HCT116 (cell line): ENCODE measurements around the gene MSH3. TPM values are rescaled to one million over a fixed set of nuclear protein-coding genes. Genes with fewer than 3 reads are reported as not detected.

Experiments used
- ATAC-seq: fragments of 200-7000 bp; cut with Tn5 transposase; 2 replicates; pipeline ENCODE4 v1.9.1; 2020; ENCODE audit warnings: mild to moderate bottlenecking, moderate library complexity
- BruUV-seq: library from RNA; stranded (reverse); fragments of 400-500 nt; replicated peaks from 2 replicates; lab custom pipeline; 2021; lab: Mats Ljungman, UMichigan
- CTCF ChIA-PET: fragments of 300-600 bp; sonication (Branson Sonifier 250); formaldehyde crosslinking; loops from one replicate; lab custom pipeline; 2021; ENCODE audit warnings: antibody characterized with exemption; lab: Charles Lee
- POLR2A ChIA-PET: fragments of 300-600, 350-600 bp; sonication (Branson Sonifier 250); formaldehyde crosslinking; loops from one replicate; lab custom pipeline; 2021; ENCODE audit warnings: antibody characterized with exemption; lab: Charles Lee
- RAD21 ChIA-PET, 2 experiments: fragments of 300-600 bp; sonication (Branson Sonifier 250); formaldehyde crosslinking; loops; one replicate each; lab custom pipeline; 2023; ENCODE audit warnings: low total read pairs in 2 of 2; ENCODE audit not compliant: uncharacterized antibody in 2 of 2, unreplicated experiment in 2 of 2, low non-redundant PET in 1 of 2; lab: Charles Lee
- DNase-seq: peaks from one replicate; pipeline ENCODE4 v3.0.0-alpha.2; 2010; ENCODE audit warnings: low read depth, low spot score
- H2AFZ ChIP-seq: fragments of 200-600 bp; shearing (Covaris generic), sonication (generic); 2 replicates; pipeline ENCODE4 v1.6.1; 2017; ENCODE audit warnings: low read depth, mixed run types, mixed read lengths, antibody characterized with exemption, low read length; ENCODE audit not compliant: poor library complexity, severe bottlenecking
- H3K27ac ChIP-seq: 2 replicates; pipeline ENCODE4 v1.5.1; 2012; ENCODE audit warnings: low read depth, low read length
- H3K27me3 ChIP-seq: fragments of 200-600 bp; sonication (generic); 2 replicates; pipeline ENCODE4 v1.6.1; 2016; ENCODE audit warnings: mixed run types, low read length, mixed read lengths; ENCODE audit not compliant: insufficient read depth
- H3K36me3 ChIP-seq, 2 experiments: fragments of 200-500 bp in 1 of 2; fragments of 200-600 bp in 1 of 2; sonication (Bioruptor generic) in 1 of 2; sonication (generic) in 1 of 2; 2 replicates each; pipeline versions ENCODE4 v1.5.1 to v1.6.1; 2014 to 2016; ENCODE audit warnings: low read length in 2 of 2, inconsistent platforms in 1 of 2, mixed read lengths in 1 of 2, mixed run types in 1 of 2; ENCODE audit not compliant: insufficient read depth in 2 of 2, control insufficient read depth in 1 of 2
- H3K4me1 ChIP-seq, 2 experiments: fragments of 200-600 bp in 1 of 2; sonication (generic) in 1 of 2; 2 replicates each; pipeline versions ENCODE4 v1.5.1 to v1.6.1; 2012 to 2017; ENCODE audit warnings: low read length in 2 of 2, inconsistent platforms in 1 of 2, mild to moderate bottlenecking in 1 of 2, mixed read lengths in 1 of 2, mixed run types in 1 of 2, moderate library complexity in 1 of 2; ENCODE audit not compliant: insufficient read depth in 2 of 2, control insufficient read depth in 1 of 2
- H3K4me2 ChIP-seq: fragments of 200-600 bp; sonication (generic); 2 replicates; pipeline ENCODE4 v1.6.1; 2017; ENCODE audit warnings: mixed run types, low read length, mixed read lengths
- H3K4me3 ChIP-seq, 2 experiments: fragments of 200-600 bp in 1 of 2; sonication (generic) in 1 of 2; replicated peaks in 1 of 2; 2 replicates each; pipeline ENCODE4 v1.5.1; 2011 to 2016; ENCODE audit warnings: low read length in 2 of 2, control low read depth in 1 of 2, low read depth in 1 of 2, mild to moderate bottlenecking in 1 of 2, mixed read lengths in 1 of 2, mixed run types in 1 of 2
- H3K79me2 ChIP-seq: fragments of 200-600 bp; sonication (generic); 2 replicates; pipeline ENCODE4 v1.6.1; 2017; ENCODE audit warnings: mild to moderate bottlenecking, mixed run types, low read length, moderate library complexity, mixed read lengths; ENCODE audit not compliant: insufficient read depth
- H3K9ac ChIP-seq: fragments of 200-600 bp; sonication (generic); 2 replicates; pipeline ENCODE4 v1.6.1; 2016; ENCODE audit warnings: low read length, mixed read lengths
- H3K9me2 ChIP-seq: fragments of 200-600 bp; sonication (generic), shearing (Covaris generic); 2 replicates; pipeline ENCODE4 v1.6.1; 2017; ENCODE audit warnings: mixed run types, mild to moderate bottlenecking, moderate library complexity; ENCODE audit not compliant: insufficient read depth
- H3K9me3 ChIP-seq, 2 experiments: fragments of 200-500 bp in 1 of 2; fragments of 200-600 bp in 1 of 2; sonication (Bioruptor generic) in 1 of 2; sonication (generic) in 1 of 2; 2 replicates each; pipeline ENCODE4 v1.6.1; 2014 to 2017; ENCODE audit warnings: low read length in 2 of 2, mixed read lengths in 2 of 2, inconsistent platforms in 1 of 2, low read depth in 1 of 2, mild to moderate bottlenecking in 1 of 2, mixed run types in 1 of 2, moderate library complexity in 1 of 2; ENCODE audit not compliant: control insufficient read depth in 1 of 2, insufficient read depth in 1 of 2
- H4K20me1 ChIP-seq: fragments of 200-600 bp; sonication (generic), shearing (Covaris generic); 2 replicates; pipeline ENCODE4 v1.6.1; 2017; ENCODE audit warnings: mixed run types, mild to moderate bottlenecking, moderate library complexity; ENCODE audit not compliant: insufficient read depth
- ATF3 ChIP-seq: IDR thresholded peaks from 2 replicates; pipeline ENCODE4 v1.6.1; 2012
- CBX3 ChIP-seq: IDR thresholded peaks from 2 replicates; pipeline ENCODE4 v1.6.1; 2012; ENCODE audit warnings: low read depth
- CEBPB ChIP-seq: IDR thresholded peaks from 2 replicates; pipeline ENCODE4 v1.6.1; 2012; ENCODE audit warnings: low read depth
- CTCF ChIP-seq, 3 experiments: fragments of 200-600 bp in 1 of 3; sonication (generic) in 1 of 3; IDR thresholded peaks in 2 of 3; conservative IDR thresholded peaks in 1 of 3; 2 replicates each; pipeline ENCODE4 v1.5.1; 2012 to 2017; ENCODE audit warnings: low read depth in 2 of 3, low read length in 2 of 3, antibody characterized with exemption in 1 of 3, borderline replicate concordance in 1 of 3, control low read depth in 1 of 3, mild to moderate bottlenecking in 1 of 3, mixed read lengths in 1 of 3, mixed run types in 1 of 3, moderate library complexity in 1 of 3; ENCODE audit not compliant: insufficient read depth in 1 of 3
- EGR1 ChIP-seq: IDR thresholded peaks from 2 replicates; pipeline ENCODE4 v1.6.1; 2012; ENCODE audit warnings: low read depth
- ELF1 ChIP-seq: IDR thresholded peaks from 2 replicates; pipeline ENCODE4 v1.6.1; 2012; ENCODE audit warnings: low read depth, borderline replicate concordance
- EZH2 ChIP-seq: fragments of 200-600 bp; sonication (generic); IDR thresholded peaks from 2 replicates; pipeline ENCODE4 v1.6.1; 2017; ENCODE audit warnings: antibody characterized with exemption, mixed run types
- JUND ChIP-seq: IDR thresholded peaks from 2 replicates; pipeline ENCODE4 v1.6.1; 2012
- MAX ChIP-seq: IDR thresholded peaks from 2 replicates; pipeline ENCODE4 v1.6.1; 2012
- POLR2A ChIP-seq: IDR thresholded peaks from 2 replicates; pipeline ENCODE4 v1.7.0; 2011; ENCODE audit warnings: borderline replicate concordance; ENCODE audit not compliant: insufficient read depth, insufficient read length; ENCODE audit errors: extremely low read depth
- POLR2AphosphoS5 ChIP-seq: IDR thresholded peaks from 2 replicates; pipeline ENCODE4 v1.6.1; 2011; ENCODE audit warnings: mild to moderate bottlenecking, low read depth, low read length, moderate library complexity
- SIN3A ChIP-seq: IDR thresholded peaks from 2 replicates; pipeline ENCODE4 v1.6.1; 2012; ENCODE audit warnings: low read depth
- SP1 ChIP-seq: IDR thresholded peaks from 2 replicates; pipeline ENCODE4 v1.6.1; 2012; ENCODE audit warnings: low read depth
- SRF ChIP-seq: IDR thresholded peaks from 2 replicates; pipeline ENCODE4 v1.6.1; 2012; ENCODE audit warnings: low read depth
- YY1 ChIP-seq: IDR thresholded peaks from 2 replicates; pipeline ENCODE4 v1.6.1; 2011; ENCODE audit warnings: low read length, low read depth, moderate library complexity, mild to moderate bottlenecking; ENCODE audit not compliant: insufficient replicate concordance; ENCODE audit errors: extremely low read depth
- ZNF274 ChIP-seq: fragments of 200-500 bp; sonication (Bioruptor generic); IDR thresholded peaks from 2 replicates; pipeline ENCODE4 v1.6.1; 2014; ENCODE audit warnings: mild to moderate bottlenecking, low read depth, low read length, inconsistent platforms
- intact Hi-C: fragments of 100-400 bp; cut with micrococcal nuclease; formaldehyde crosslinking; loops from 2 replicates; pipeline ENCODE4 v1.10.0; 2022
- total RNA-seq: library from RNA; stranded (reverse); gene quantifications from one replicate; pipeline ENCODE4 v1.2.1, GENCODE V29; 2021; ENCODE audit not compliant: unreplicated experiment

MSH3 gene
- total RNA-seq, 1 experiment from 2014 or later: 4.9 TPM

GRCh38 chr5:80705216-80705769 is 50.8 kb downstream of the MSH3 start:
- Histone ChIP-seq H4K20me1 (no peaks in the 10 kb centered on the region), H3K27me3 (no peaks in the 10 kb centered on the region), H2AFZ (no peak overlapping the region), H3K27ac (no peak overlapping the region), H3K36me3 (no peaks in the 10 kb centered on the region), H3K4me2 (no peak overlapping the region), H3K9me2 (no peaks in the 10 kb centered on the region), H3K4me3 (no peak overlapping the region), H3K4me1 (no peaks in the 10 kb centered on the region), H3K9ac (no peak overlapping the region), H3K9me3 (no peaks in the 10 kb centered on the region), H3K79me2 (no peaks in the 10 kb centered on the region)
- no peak for ATAC-seq
- CTCF ChIA-PET: no interaction called here
- BruUV-seq: no TSS peak
- POLR2A ChIA-PET: interaction anchor here (0.9 kb wide), 1 partner anchor 8 kb away, joined by 3 read pairs; no protein-coding TSS in a partner anchor
- intact Hi-C loops: no loop called here
- RAD21 ChIA-PET: no interaction called here
- no peak for DNase-seq
- TF ChIP-seq ELF1 (no peak), CTCF (IDR thresholded peaks at IDR 0.05 in 2 of 3, conservative IDR thresholded peaks at IDR 0.05 in 1 of 3; ENCODE audit: borderline replicate concordance in 1 of 3, insufficient read depth in 1 of 3, low read depth in 2 of 3, low read length in 2 of 3) (no peak), POLR2AphosphoS5 (no peak), MAX (no peak), EZH2 (no peak), SRF (no peak), ATF3 (no peak), YY1 (no peak), CEBPB (no peak), JUND (no peak), SP1 (no peak), POLR2A (no peak), EGR1 (no peak), CBX3 (no peak), SIN3A (no peak), ZNF274 (no peak)
